Small intestine (tissue), 7 donors: ENCODE results near the gene RPS2. TPM values are rescaled to one million over a fixed set of nuclear protein-coding genes. Genes with fewer than 3 reads are reported as not detected.
A peak's percentile ranks its signal among the peaks of the same experiment; 100 is the strongest.
"Not testable (repeated sequence)": the region's sequence is repeated elsewhere in the genome, so short reads cannot be mapped to it uniquely, and the experiment has no call there.

ENCODE experiments used
- DNase-seq, 2 donors: peaks; one replicate each; pipeline versions ENCODE4 v3.0.0 to v3.0.0-alpha.2; 2013
- FAIRE-seq: peaks from 2 replicates; lab custom pipeline; 2012; peaks lifted over from hg19 to GRCh38; lab: Jason Lieb, UNC
- H3K27ac ChIP-seq, 3 donors: one replicate each; pipeline ENCODE4 v1.5.1; 2013; ENCODE audit warnings: low read length in 2 of 3, mild to moderate bottlenecking in 2 of 3, control low read depth in 1 of 3, inconsistent platforms in 1 of 3, low read depth in 1 of 3, moderate library complexity in 1 of 3
- H3K27me3 ChIP-seq, 3 donors: one replicate each; pipeline ENCODE4 v1.6.1; 2013; ENCODE audit warnings: low read length in 3 of 3, inconsistent platforms in 1 of 3; ENCODE audit not compliant: control insufficient read depth in 3 of 3, insufficient read depth in 3 of 3
- H3K36me3 ChIP-seq, 3 donors: one replicate each; pipeline ENCODE4 v1.6.1; 2013; ENCODE audit warnings: low read length in 3 of 3, inconsistent platforms in 1 of 3, low read depth in 1 of 3, mild to moderate bottlenecking in 1 of 3, moderate library complexity in 1 of 3; ENCODE audit not compliant: control insufficient read depth in 3 of 3, insufficient read depth in 2 of 3
- H3K4me1 ChIP-seq, 3 donors: one replicate each; pipeline ENCODE4 v1.6.1; 2013; ENCODE audit warnings: low read length in 2 of 3, inconsistent platforms in 1 of 3, low read depth in 1 of 3, mild to moderate bottlenecking in 1 of 3, moderate library complexity in 1 of 3; ENCODE audit not compliant: control insufficient read depth in 3 of 3, insufficient read depth in 2 of 3
- H3K4me3 ChIP-seq, 3 donors: one replicate each; pipeline ENCODE4 v1.5.1; 2013; ENCODE audit warnings: low read length in 3 of 3, control low read depth in 1 of 3, inconsistent platforms in 1 of 3, low read depth in 1 of 3, mild to moderate bottlenecking in 1 of 3, moderate library complexity in 1 of 3
- H3K9me3 ChIP-seq, 2 donors: one replicate each; pipeline ENCODE4 v1.6.1; 2013; ENCODE audit warnings: low read depth in 1 of 2, low read length in 1 of 2; ENCODE audit not compliant: control insufficient read depth in 2 of 2, insufficient read depth in 1 of 2
- WGBS, 3 donors: extraction: QIAGEN DNeasy Blood & Tissue Kit; methylation state at CpG; one replicate each; pipeline ENCODE4 v1.1.7; 2013; 5-methylcytosine and 5-hydroxymethylcytosine counted together
- polyA plus RNA-seq, 4 donors: library from polyadenylated mRNA; stranded (reverse) in 3 of 4; unstranded in 1 of 4; fragments of 200-250 nt in 3 of 4; fragments of 120-200 nt in 1 of 4; gene quantifications; one replicate each; pipeline versions ENCODE4 v1.2.1 to v1.2.3, GENCODE V29; 2013
- donor health status: healthy with polysubstance abuse.
- donor health status: control.
- donor health status: control.
- donor health status: Bipolar disorder and iron deficiency.
- donor health status: healthy.

RPS2 gene
- polyA plus RNA-seq, 4 donors: 1,075 to 4,112 (median 2,558) TPM

DNA sequence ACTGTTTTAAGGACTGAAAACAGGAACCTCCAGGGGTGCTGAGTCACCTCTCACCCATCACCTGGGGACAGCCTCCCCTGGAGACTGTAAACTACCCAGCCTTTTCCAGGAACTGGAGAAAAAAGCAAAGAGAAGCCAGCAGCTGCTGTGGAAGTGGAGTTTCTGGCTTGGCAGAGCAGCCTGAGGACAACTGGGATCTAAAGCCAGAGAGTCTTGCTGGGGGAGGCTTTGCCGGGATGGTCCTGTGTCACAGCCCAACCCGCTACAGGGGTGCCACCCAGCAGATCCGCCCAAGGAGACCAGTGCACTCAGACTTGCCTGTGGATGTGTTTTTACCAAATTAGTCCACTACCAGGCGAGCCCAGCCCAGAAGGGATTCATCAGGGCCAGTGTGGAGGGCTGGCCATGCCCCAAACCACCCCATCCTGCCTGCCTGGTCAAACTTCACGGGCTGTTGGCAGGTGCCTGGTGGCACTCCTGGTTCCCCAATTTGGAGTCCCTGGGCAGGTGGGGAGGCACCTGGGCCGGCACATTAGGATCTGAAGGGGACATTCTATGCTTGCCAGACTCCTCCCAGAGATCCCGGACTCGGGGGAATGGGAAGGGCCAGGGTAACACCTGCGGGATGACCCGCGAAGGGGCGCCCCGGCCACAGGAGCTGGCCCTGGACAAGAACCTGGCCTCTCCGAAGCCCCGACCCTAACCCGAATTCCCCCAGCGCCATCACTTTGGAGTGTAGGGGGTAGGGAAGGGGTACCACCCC lies 22.4 kb downstream of the RPS2 start:
- Histone ChIP-seq H3K4me3 (peak overlapping the region; percentile 75 to 93 (median 84)), H3K27me3 (no peaks in the 10 kb centered on the region), H3K9me3 (no peaks in the 10 kb centered on the region), H3K4me1 (peaks cover 0 to 44% (median 2%) of the 10 kb centered on the region in 3 donors), H3K27ac (peak overlapping the region; percentile 76 to 87 (median 78)), H3K36me3 (peaks cover 4 to 37% (median 7%) of the 10 kb centered on the region in 3 donors)
- 11 to 18% (median 11%) methylated on average over 16 to 17 of the region's 17 CpGs for WGBS, 3 donors
- DNase-seq (peak; percentile 24 to 40), FAIRE-seq (no peak)

DNA sequence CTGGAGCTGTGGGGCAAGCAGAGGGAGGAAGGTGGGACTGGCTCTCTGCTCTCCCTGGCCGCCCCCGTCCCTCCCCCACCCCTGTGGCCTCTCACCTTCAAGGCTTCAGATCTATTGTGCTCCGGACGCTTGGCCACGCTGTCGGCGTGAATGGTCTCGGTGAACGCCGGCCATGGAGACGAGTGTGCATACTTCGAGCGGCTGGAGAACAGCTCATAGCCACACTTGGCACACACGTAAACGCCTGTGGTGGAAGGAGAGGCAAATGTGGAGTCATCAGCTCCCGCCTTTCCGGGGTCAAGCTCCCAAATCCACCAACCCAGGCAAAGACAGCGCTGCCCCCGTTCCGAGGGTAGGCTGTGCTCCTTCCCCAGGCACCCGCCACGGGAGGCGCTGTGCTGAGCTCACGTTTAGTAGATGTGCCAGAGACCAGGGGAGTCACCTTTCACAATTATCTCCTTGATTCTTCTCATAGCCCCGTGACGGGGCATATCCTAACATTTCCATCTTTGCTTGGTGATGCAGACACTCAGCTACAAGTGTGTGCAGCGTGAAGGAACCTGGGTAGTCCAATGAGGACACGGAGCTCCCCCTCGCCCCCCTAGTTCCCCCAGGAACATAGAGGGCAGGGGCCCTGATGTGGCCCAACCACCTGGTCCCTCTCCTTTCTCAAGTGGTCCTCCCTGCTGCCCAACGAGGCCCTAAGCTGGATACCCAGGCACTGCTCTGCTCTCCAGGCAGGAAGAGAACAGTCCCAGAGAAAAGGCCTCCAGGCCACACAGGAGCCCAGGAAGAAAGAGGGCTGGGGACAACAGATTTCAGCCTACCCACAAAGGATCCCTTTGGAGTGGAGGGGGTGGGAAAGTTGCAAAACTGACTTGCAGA lies 23.2 kb downstream of the RPS2 start:
- peaks cover 0 to 44% (median 2%) of the 10 kb centered on the region in 3 donors for H3K4me1 ChIP-seq
- DNase-seq (no peak), FAIRE-seq (no peak)
- H3K4me3 ChIP-seq: peak overlapping the region in 1 of 3 donors; percentile 93
- H3K9me3 ChIP-seq: no peaks in the 10 kb centered on the region
- H3K27ac ChIP-seq: peak overlapping the region; percentile 32 to 87 (median 47)
- no peaks in the 10 kb centered on the region for H3K27me3 ChIP-seq
- 73 to 82% (median 76%) methylated on average over 28 to 30 of the region's 30 CpGs for WGBS, 3 donors
- peaks cover 4 to 43% (median 7%) of the 10 kb centered on the region in 3 donors for H3K36me3 ChIP-seq

DNA sequence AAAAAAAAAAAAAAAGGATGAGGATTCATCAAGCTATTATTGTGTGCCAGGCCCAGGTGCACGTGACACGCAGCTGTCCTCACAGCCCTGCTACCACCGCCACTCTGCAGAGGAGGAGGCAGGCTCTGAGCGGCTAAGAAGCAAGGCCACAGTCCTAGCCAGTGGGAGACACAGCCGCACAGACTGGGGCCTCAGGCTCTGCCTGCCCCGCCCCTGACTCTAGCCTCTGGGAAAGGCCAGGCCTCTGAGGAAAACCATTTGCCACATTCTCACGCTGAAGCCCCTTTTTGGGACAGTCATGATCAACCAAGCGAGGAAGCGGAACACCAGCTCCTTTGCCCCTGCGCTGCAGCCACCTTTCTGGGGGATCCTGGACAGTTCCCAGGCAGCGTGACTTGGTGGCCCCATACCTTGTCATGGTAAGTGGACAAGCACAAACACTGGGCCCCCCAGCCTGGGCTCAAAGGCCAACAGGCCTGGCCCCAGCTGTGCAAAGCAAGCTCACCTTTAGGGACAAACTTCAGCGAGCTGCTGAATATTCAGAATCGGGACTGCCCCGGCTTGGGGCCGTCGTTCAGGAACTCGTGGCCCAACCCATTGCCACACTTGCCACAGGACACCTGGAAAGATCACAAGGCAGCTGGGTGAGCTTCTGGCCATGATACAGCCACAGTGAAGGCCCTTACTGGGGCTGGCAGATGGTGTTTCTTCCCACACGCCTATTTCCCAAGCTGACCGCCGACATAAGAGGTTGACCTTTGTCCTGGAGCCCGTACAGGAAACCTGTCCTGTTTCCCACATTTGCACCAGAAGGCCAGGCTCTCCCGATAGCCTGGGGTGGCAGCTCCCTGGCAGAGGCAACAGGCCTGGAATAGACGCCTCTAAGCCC lies 24.1 kb downstream of the RPS2 start:
- H3K9me3 ChIP-seq: no peaks in the 10 kb centered on the region
- peak overlapping the region in 1 of 3 donors; percentile 4 for H3K4me3 ChIP-seq
- peak overlapping the region; percentile 32 to 87 (median 47) for H3K27ac ChIP-seq
- peaks cover 0 to 47% (median 2%) of the 10 kb centered on the region in 3 donors for H3K4me1 ChIP-seq
- DNase-seq (peak; percentile 70 to 80), FAIRE-seq (no peak)
- no peaks in the 10 kb centered on the region for H3K27me3 ChIP-seq
- WGBS, 3 donors: 26 to 68% (median 44%) methylated on average over 23 of the region's 23 CpGs
- peaks cover 4 to 43% (median 7%) of the 10 kb centered on the region in 3 donors for H3K36me3 ChIP-seq

DNA sequence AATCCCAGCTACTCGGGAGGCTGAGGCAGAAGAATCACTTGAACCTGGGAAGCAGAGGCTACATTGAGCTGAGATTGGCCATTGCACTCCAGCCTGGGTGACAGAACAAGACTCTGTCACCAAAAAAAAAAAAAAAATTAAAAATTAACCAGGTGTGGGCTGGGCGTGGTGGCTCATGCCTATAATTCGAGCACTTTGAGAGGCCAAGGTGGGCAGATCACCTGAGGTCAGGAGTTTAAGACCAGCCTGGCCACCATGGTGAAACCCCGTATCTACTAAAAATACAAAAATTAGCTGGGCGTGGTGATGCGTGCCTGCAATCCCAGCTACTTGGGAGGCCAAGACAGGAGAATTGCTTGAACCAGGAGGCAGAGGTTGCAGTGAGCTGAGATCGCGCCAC lies 24.8 kb downstream of the RPS2 start:
- FAIRE-seq, H3K9me3 ChIP-seq, H3K4me3 ChIP-seq, H3K27me3 ChIP-seq: not testable (repeated sequence)
- peak overlapping the region in 1 of 3 donors; percentile 87 for H3K27ac ChIP-seq
- peaks cover 0 to 49% (median 2%) of the 10 kb centered on the region in 3 donors for H3K4me1 ChIP-seq
- peaks cover 4 to 43% (median 7%) of the 10 kb centered on the region in 3 donors for H3K36me3 ChIP-seq
- DNase-seq: peak; percentile 42 to 61
- whole genome bisulfite sequencing, 3 donors: 24 to 76% (median 48%) methylated on average over 8 of the region's 8 CpGs

DNA sequence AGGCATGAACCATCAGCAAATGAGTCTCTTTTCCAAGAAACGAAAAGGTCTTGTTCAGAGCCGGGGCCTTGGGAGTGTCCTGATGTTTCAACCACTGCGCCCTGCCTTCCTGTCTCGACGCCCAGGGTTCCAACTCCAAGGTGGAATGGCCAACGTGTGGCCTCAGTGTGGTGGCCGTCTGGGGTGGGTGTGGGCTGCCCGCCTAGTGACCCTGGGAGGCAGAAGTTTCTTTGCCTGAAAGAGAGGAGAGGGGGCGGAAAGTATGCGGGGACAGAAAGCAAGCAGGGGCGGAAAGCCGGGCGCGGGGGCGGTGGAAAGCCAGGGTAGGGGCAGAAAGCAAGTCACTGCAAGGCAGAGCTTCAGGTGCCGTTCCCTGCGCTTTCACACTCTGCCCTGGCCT lies 25.7 kb downstream of the RPS2 start:
- DNase-seq (no peak), FAIRE-seq (no peak)
- Histone ChIP-seq H3K27me3 (no peaks in the 10 kb centered on the region), H3K4me1 (peaks cover 0 to 49% (median 2%) of the 10 kb centered on the region in 3 donors), H3K9me3 (no peaks in the 10 kb centered on the region), H3K4me3 (no peak overlapping the region), H3K27ac (peak overlapping the region in 1 of 3 donors; percentile 87), H3K36me3 (peaks cover 4 to 43% (median 7%) of the 10 kb centered on the region in 3 donors)
- WGBS, 3 donors: 90 to 93% (median 92%) methylated on average over 17 of the region's 17 CpGs

DNA sequence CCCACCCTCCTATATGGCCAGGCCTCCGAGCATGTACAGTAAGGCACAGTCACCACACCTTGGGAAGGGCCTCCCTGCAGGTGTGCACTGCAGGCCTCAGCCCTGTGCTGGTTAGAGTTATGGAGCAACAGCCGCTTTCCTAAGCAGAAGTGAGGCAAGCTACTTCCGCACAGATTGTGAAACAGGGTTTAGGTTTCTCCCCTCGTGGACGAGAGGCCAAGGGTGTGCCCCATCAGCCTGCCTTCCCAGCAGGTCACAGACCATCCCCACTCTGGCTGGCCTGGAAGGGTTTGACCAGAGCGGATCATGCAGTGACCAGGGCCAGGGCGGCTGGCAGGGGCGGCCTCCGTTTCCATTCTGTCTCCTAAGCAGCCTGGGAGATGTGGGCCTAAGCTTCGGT lies 26.3 kb downstream of the RPS2 start:
- 91 to 96% (median 95%) methylated on average over 10 of the region's 10 CpGs for WGBS, 3 donors
- peak overlapping the region in 1 of 3 donors; percentile 87 for H3K27ac ChIP-seq
- peaks cover 4 to 43% (median 7%) of the 10 kb centered on the region in 3 donors for H3K36me3 ChIP-seq
- FAIRE-seq: no peak
- H3K4me1 ChIP-seq: peaks cover 0 to 49% (median 2%) of the 10 kb centered on the region in 3 donors
- peak in 1 of 2 donors; percentile 41 for DNase-seq
- no peaks in the 10 kb centered on the region for H3K27me3 ChIP-seq
- no peaks in the 10 kb centered on the region for H3K9me3 ChIP-seq
- H3K4me3 ChIP-seq: no peak overlapping the region

DNA sequence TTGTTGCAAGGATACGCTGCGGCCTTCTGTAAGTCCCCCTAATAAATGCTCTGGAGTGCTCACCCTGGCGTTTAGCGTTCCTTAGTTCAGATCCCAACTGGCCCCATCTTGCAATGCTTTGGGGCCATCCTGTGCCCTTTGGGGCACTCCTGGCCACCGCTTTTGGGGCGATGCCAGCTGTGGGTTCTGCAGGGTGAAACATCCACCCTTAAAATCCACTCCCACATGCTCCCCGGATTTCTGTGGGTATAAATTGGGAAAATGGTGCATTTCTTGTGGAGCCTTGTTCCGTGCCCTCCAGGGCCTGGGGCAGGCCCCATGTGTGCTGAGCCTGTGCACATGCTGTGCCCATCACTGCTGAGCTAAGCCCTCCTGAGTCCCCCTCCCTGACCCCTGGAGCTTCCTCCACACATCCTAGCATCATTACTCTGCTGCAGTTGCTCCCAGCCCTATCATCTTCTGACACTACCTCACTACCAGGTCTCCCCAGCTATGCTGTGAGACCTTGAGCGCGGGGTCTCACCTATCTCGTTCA lies 27.6 kb downstream of the RPS2 start:
- WGBS, 3 donors: 90 to 94% (median 93%) methylated on average over 11 of the region's 11 CpGs
- Histone ChIP-seq H3K4me3 (no peak overlapping the region), H3K27me3 (no peaks in the 10 kb centered on the region), H3K4me1 (peaks cover 0 to 44% (median 2%) of the 10 kb centered on the region in 3 donors), H3K27ac (no peak overlapping the region), H3K9me3 (no peaks in the 10 kb centered on the region), H3K36me3 (peaks cover 4 to 43% (median 7%) of the 10 kb centered on the region in 3 donors)
- FAIRE-seq (no peak), DNase-seq (no peak)
